ENCODE results near the gene MYCBP. TPM values are rescaled to one million over a fixed set of nuclear protein-coding genes. Genes with fewer than 3 reads are reported as not detected.

The MYCBP gene
- total and polyA plus RNA-seq, 4 donors, result 7.8 to 21.2 (median 10.3) TPM

- no peak for TF ChIP-seq REST (IDR thresholded peaks at IDR 0.05)
Measured at GRCh38 chr1:38826262-38826661, 46.9 kb downstream of the MYCBP start (continued).

- Histone ChIP-seq H3K4me3 (ENCODE audit: low read depth in 1 of 3, low read length in 3 of 3) (no peak overlapping the region), H3K27ac (ENCODE audit: low read depth in 1 of 2, low read length in 2 of 2) (no peak overlapping the region), H3K27me3 (ENCODE audit: control insufficient read depth in 4 of 4, insufficient read depth in 4 of 4, low read length in 3 of 4) (peaks cover 2 to 13% (median 8%) of the 10 kb centered on the region in 4 donors), H3K36me3 (ENCODE audit: control insufficient read depth in 4 of 4, insufficient read depth in 3 of 4, low read depth in 1 of 4, low read length in 3 of 4) (no peaks in the 10 kb centered on the region), H3K4me1 (ENCODE audit: control insufficient read depth in 4 of 4, insufficient read depth in 4 of 4, low read length in 3 of 4) (peaks cover 6 to 12% (median 10%) of the 10 kb centered on the region in 4 donors), H3K9me3 (ENCODE audit: control insufficient read depth in 4 of 4, low read length in 3 of 4) (peaks cover 0 to 5% (median 0%) of the 10 kb centered on the region in 4 donors), H3K9ac (ENCODE audit: low read depth in 1 of 2, low read length in 2 of 2) (no peak overlapping the region)
- no peak for TF ChIP-seq FOXA2 (IDR thresholded peaks at IDR 0.05)
- TF ChIP-seq SP1 (IDR thresholded peaks at IDR 0.05), result no peak
- no peak for TF ChIP-seq YY1 (IDR thresholded peaks at IDR 0.05)
- TF ChIP-seq REST (IDR thresholded peaks at IDR 0.05), result no peak
- no peak for TF ChIP-seq HNF4A (conservative IDR thresholded peaks at IDR 0.05)
- no peak for TF ChIP-seq NR2F2 (IDR thresholded peaks at IDR 0.05)
- TF ChIP-seq RXRA (IDR thresholded peaks at IDR 0.05), result no peak
- TF ChIP-seq GABPA (IDR thresholded peaks at IDR 0.05 in 1 of 2, conservative IDR thresholded peaks at IDR 0.05 in 1 of 2), result no peak
- TF ChIP-seq FOXA1 (IDR thresholded peaks at IDR 0.05), result no peak
- TF ChIP-seq TAF1 (conservative IDR thresholded peaks at IDR 0.05), result no peak
- no peak for TF ChIP-seq EGR1 (IDR thresholded peaks at IDR 0.05; ENCODE audit: low read depth in 2 of 2)
- DNase-seq (ENCODE audit: low spot score), result no peak
- 31% methylated on average over 1 of the region's 1 CpG for WGBS
Measured at GRCh38 chr1:38820860-38821259, 52.3 kb downstream of the MYCBP start.

GRCh38 chr1:38819516-38819915 is 53.6 kb downstream of the MYCBP start:
- Histone ChIP-seq H3K27me3 (ENCODE audit: control insufficient read depth in 4 of 4, insufficient read depth in 4 of 4, low read length in 3 of 4) (peaks cover 2 to 22% (median 8%) of the 10 kb centered on the region in 4 donors), H3K9me3 (ENCODE audit: control insufficient read depth in 4 of 4, low read length in 3 of 4) (peaks cover 0 to 5% (median under 1%) of the 10 kb centered on the region in 4 donors), H3K4me3 (ENCODE audit: low read depth in 1 of 3, low read length in 3 of 3) (no peak overlapping the region), H3K9ac (ENCODE audit: low read depth in 1 of 2, low read length in 2 of 2) (no peak overlapping the region), H3K27ac (ENCODE audit: low read depth in 1 of 2, low read length in 2 of 2) (no peak overlapping the region), H3K36me3 (ENCODE audit: control insufficient read depth in 4 of 4, insufficient read depth in 3 of 4, low read depth in 1 of 4, low read length in 3 of 4) (no peaks in the 10 kb centered on the region), H3K4me1 (ENCODE audit: control insufficient read depth in 4 of 4, insufficient read depth in 4 of 4, low read length in 3 of 4) (peaks cover 6 to 12% (median 10%) of the 10 kb centered on the region in 4 donors)
- WGBS, result 71% methylated on average over 2 of the region's 2 CpGs
- no peak for TF ChIP-seq JUND (IDR thresholded peaks at IDR 0.05)
- TF ChIP-seq RAD21 (IDR thresholded peaks at IDR 0.05), result no peak
- TF ChIP-seq ATF3 (IDR thresholded peaks at IDR 0.05), result no peak
- TF ChIP-seq EGR1 (IDR thresholded peaks at IDR 0.05; ENCODE audit: low read depth in 2 of 2), result no peak
- TF ChIP-seq CTCF (IDR thresholded peaks at IDR 0.05; ENCODE audit: low read depth, low read length, missing input control), result no peak
- TF ChIP-seq NR2F2 (IDR thresholded peaks at IDR 0.05), result no peak
- no peak for TF ChIP-seq SP1 (IDR thresholded peaks at IDR 0.05)
- no peak for TF ChIP-seq YY1 (IDR thresholded peaks at IDR 0.05)
- no peak for TF ChIP-seq FOXA1 (IDR thresholded peaks at IDR 0.05)
- no peak for TF ChIP-seq ZBTB33 (IDR thresholded peaks at IDR 0.05)
- no peak for TF ChIP-seq RXRA (IDR thresholded peaks at IDR 0.05)
- no peak for DNase-seq (ENCODE audit: low spot score)

Measured in liver (tissue), 9 donors.